Kidney epithelial cell (primary cell): ENCODE data around the gene ZNF593. TPM values are rescaled to one million over a fixed set of nuclear protein-coding genes. Genes with fewer than 3 reads are reported as not detected.

Experiments used
- DNase-seq: peaks from one replicate; pipeline ENCODE4 v3.0.0-alpha.2; 2010; ENCODE audit warnings: low read depth
- H3K27me3 ChIP-seq: 2 replicates; pipeline ENCODE4 v1.6.0; 2011; ENCODE audit warnings: low read length; ENCODE audit not compliant: control insufficient read depth, insufficient read depth
- H3K36me3 ChIP-seq: 2 replicates; pipeline ENCODE4 v1.5.1; 2011; ENCODE audit warnings: low read length; ENCODE audit not compliant: control insufficient read depth, insufficient read depth
- H3K4me3 ChIP-seq: 2 replicates; pipeline ENCODE4 v1.5.1; 2011; ENCODE audit warnings: low read depth, mild to moderate bottlenecking, control low read depth, low read length
- CTCF ChIP-seq: IDR thresholded peaks from 2 replicates; pipeline ENCODE4 v1.5.1; 2011; ENCODE audit warnings: mild to moderate bottlenecking, moderate library complexity, low read length, control low read depth, inconsistent platforms; ENCODE audit not compliant: insufficient read depth, poor library complexity, severe bottlenecking
- total RNA-seq: library from RNA; depleted of rRNA; stranded (reverse); fragments of >200 nt; gene quantifications from 2 replicates; pipeline ENCODE4 v1.2.3, GENCODE V29; 2015

Gene ZNF593
- total RNA-seq, 1 donor from 2014 or later: 53.0 TPM

- TF ChIP-seq CTCF: peak; percentile 70
- no peak overlapping the region for H3K4me3 ChIP-seq
- no peaks in the 10 kb centered on the region for H3K36me3 ChIP-seq
- no peak for DNase-seq
- peaks cover 2% of the 10 kb centered on the region for H3K27me3 ChIP-seq
Observed at GRCh38 chr1:26145041-26145959, 24.4 kb upstream of the ZNF593 start.

GRCh38 chr1:26145960-26146294, 23.8 kb upstream of the ZNF593 start:
- Histone ChIP-seq H3K27me3 (peaks cover 5% of the 10 kb centered on the region), H3K36me3 (no peaks in the 10 kb centered on the region), H3K4me3 (no peak overlapping the region)
- TF ChIP-seq CTCF: no peak
- DNase-seq: no peak

- DNase-seq: no peak
- H3K27me3 ChIP-seq: peaks cover 7% of the 10 kb centered on the region
- H3K36me3 ChIP-seq: no peaks in the 10 kb centered on the region
- no peak for TF ChIP-seq CTCF
- H3K4me3 ChIP-seq: no peak overlapping the region
Observed at GRCh38 chr1:26148887-26149286, 20.8 kb upstream of the ZNF593 start.

GRCh38 chr1:26153966-26154532, 15.7 kb upstream of the ZNF593 start:
- TF ChIP-seq CTCF: no peak
- no peaks in the 10 kb centered on the region for H3K36me3 ChIP-seq
- H3K27me3 ChIP-seq: peaks cover 19% of the 10 kb centered on the region
- no peak for DNase-seq
- no peak overlapping the region for H3K4me3 ChIP-seq

GRCh38 chr1:26154750-26155149, 15.0 kb upstream of the ZNF593 start:
- Histone ChIP-seq H3K4me3 (no peak overlapping the region), H3K27me3 (peaks cover 19% of the 10 kb centered on the region)
- no peak for DNase-seq

More at GRCh38 chr1:26154750-26155149, 15.0 kb upstream of the ZNF593 start:
- TF ChIP-seq CTCF: no peak
- no peaks in the 10 kb centered on the region for H3K36me3 ChIP-seq
